HCT116 (cell line): ENCODE data around the gene INPP1. TPM values are rescaled to one million over a fixed set of nuclear protein-coding genes. Genes with fewer than 3 reads are reported as not detected.
"Not testable (repeated sequence)": the region's sequence is repeated elsewhere in the genome, so short reads cannot be mapped to it uniquely, and the experiment has no call there.

Experiments
- ATAC-seq: fragments of 200-7000 bp; cut with Tn5 transposase; 2 replicates; pipeline ENCODE4 v1.9.1; 2020; ENCODE audit warnings: mild to moderate bottlenecking, moderate library complexity
- BruUV-seq: library from RNA; stranded (reverse); fragments of 400-500 nt; replicated peaks from 2 replicates; lab custom pipeline; 2021; lab: Mats Ljungman, UMichigan
- CTCF ChIA-PET: fragments of 300-600 bp; sonication (Branson Sonifier 250); formaldehyde crosslinking; loops from one replicate; lab custom pipeline; 2021; ENCODE audit warnings: antibody characterized with exemption; lab: Charles Lee
- POLR2A ChIA-PET: fragments of 300-600, 350-600 bp; sonication (Branson Sonifier 250); formaldehyde crosslinking; loops from one replicate; lab custom pipeline; 2021; ENCODE audit warnings: antibody characterized with exemption; lab: Charles Lee
- RAD21 ChIA-PET, 2 experiments: fragments of 300-600 bp; sonication (Branson Sonifier 250); formaldehyde crosslinking; loops; one replicate each; lab custom pipeline; 2023; ENCODE audit warnings: low total read pairs in 2 of 2; ENCODE audit not compliant: uncharacterized antibody in 2 of 2, unreplicated experiment in 2 of 2, low non-redundant PET in 1 of 2; lab: Charles Lee
- DNase-seq: peaks from one replicate; pipeline ENCODE4 v3.0.0-alpha.2; 2010; ENCODE audit warnings: low read depth, low spot score
- H2AFZ ChIP-seq: fragments of 200-600 bp; shearing (Covaris generic), sonication (generic); 2 replicates; pipeline ENCODE4 v1.6.1; 2017; ENCODE audit warnings: low read depth, mixed run types, mixed read lengths, antibody characterized with exemption, low read length; ENCODE audit not compliant: poor library complexity, severe bottlenecking
- H3K27ac ChIP-seq: 2 replicates; pipeline ENCODE4 v1.5.1; 2012; ENCODE audit warnings: low read depth, low read length
- H3K27me3 ChIP-seq: fragments of 200-600 bp; sonication (generic); 2 replicates; pipeline ENCODE4 v1.6.1; 2016; ENCODE audit warnings: mixed run types, low read length, mixed read lengths; ENCODE audit not compliant: insufficient read depth
- H3K36me3 ChIP-seq, 2 experiments: fragments of 200-500 bp in 1 of 2; fragments of 200-600 bp in 1 of 2; sonication (Bioruptor generic) in 1 of 2; sonication (generic) in 1 of 2; 2 replicates each; pipeline versions ENCODE4 v1.5.1 to v1.6.1; 2014 to 2016; ENCODE audit warnings: low read length in 2 of 2, inconsistent platforms in 1 of 2, mixed read lengths in 1 of 2, mixed run types in 1 of 2; ENCODE audit not compliant: insufficient read depth in 2 of 2, control insufficient read depth in 1 of 2
- H3K4me1 ChIP-seq, 2 experiments: fragments of 200-600 bp in 1 of 2; sonication (generic) in 1 of 2; 2 replicates each; pipeline versions ENCODE4 v1.5.1 to v1.6.1; 2012 to 2017; ENCODE audit warnings: low read length in 2 of 2, inconsistent platforms in 1 of 2, mild to moderate bottlenecking in 1 of 2, mixed read lengths in 1 of 2, mixed run types in 1 of 2, moderate library complexity in 1 of 2; ENCODE audit not compliant: insufficient read depth in 2 of 2, control insufficient read depth in 1 of 2
- H3K4me2 ChIP-seq: fragments of 200-600 bp; sonication (generic); 2 replicates; pipeline ENCODE4 v1.6.1; 2017; ENCODE audit warnings: mixed run types, low read length, mixed read lengths
- H3K4me3 ChIP-seq, 2 experiments: fragments of 200-600 bp in 1 of 2; sonication (generic) in 1 of 2; replicated peaks in 1 of 2; 2 replicates each; pipeline ENCODE4 v1.5.1; 2011 to 2016; ENCODE audit warnings: low read length in 2 of 2, control low read depth in 1 of 2, low read depth in 1 of 2, mild to moderate bottlenecking in 1 of 2, mixed read lengths in 1 of 2, mixed run types in 1 of 2
- H3K79me2 ChIP-seq: fragments of 200-600 bp; sonication (generic); 2 replicates; pipeline ENCODE4 v1.6.1; 2017; ENCODE audit warnings: mild to moderate bottlenecking, mixed run types, low read length, moderate library complexity, mixed read lengths; ENCODE audit not compliant: insufficient read depth
- H3K9ac ChIP-seq: fragments of 200-600 bp; sonication (generic); 2 replicates; pipeline ENCODE4 v1.6.1; 2016; ENCODE audit warnings: low read length, mixed read lengths
- H3K9me2 ChIP-seq: fragments of 200-600 bp; sonication (generic), shearing (Covaris generic); 2 replicates; pipeline ENCODE4 v1.6.1; 2017; ENCODE audit warnings: mixed run types, mild to moderate bottlenecking, moderate library complexity; ENCODE audit not compliant: insufficient read depth
- H3K9me3 ChIP-seq, 2 experiments: fragments of 200-500 bp in 1 of 2; fragments of 200-600 bp in 1 of 2; sonication (Bioruptor generic) in 1 of 2; sonication (generic) in 1 of 2; 2 replicates each; pipeline ENCODE4 v1.6.1; 2014 to 2017; ENCODE audit warnings: low read length in 2 of 2, mixed read lengths in 2 of 2, inconsistent platforms in 1 of 2, low read depth in 1 of 2, mild to moderate bottlenecking in 1 of 2, mixed run types in 1 of 2, moderate library complexity in 1 of 2; ENCODE audit not compliant: control insufficient read depth in 1 of 2, insufficient read depth in 1 of 2
- H4K20me1 ChIP-seq: fragments of 200-600 bp; sonication (generic), shearing (Covaris generic); 2 replicates; pipeline ENCODE4 v1.6.1; 2017; ENCODE audit warnings: mixed run types, mild to moderate bottlenecking, moderate library complexity; ENCODE audit not compliant: insufficient read depth
- CTCF ChIP-seq, 3 experiments: fragments of 200-600 bp in 1 of 3; sonication (generic) in 1 of 3; IDR thresholded peaks in 2 of 3; conservative IDR thresholded peaks in 1 of 3; 2 replicates each; pipeline ENCODE4 v1.5.1; 2012 to 2017; ENCODE audit warnings: low read depth in 2 of 3, low read length in 2 of 3, antibody characterized with exemption in 1 of 3, borderline replicate concordance in 1 of 3, control low read depth in 1 of 3, mild to moderate bottlenecking in 1 of 3, mixed read lengths in 1 of 3, mixed run types in 1 of 3, moderate library complexity in 1 of 3; ENCODE audit not compliant: insufficient read depth in 1 of 3
- EZH2 ChIP-seq: fragments of 200-600 bp; sonication (generic); IDR thresholded peaks from 2 replicates; pipeline ENCODE4 v1.6.1; 2017; ENCODE audit warnings: antibody characterized with exemption, mixed run types
- FOSL1 ChIP-seq: IDR thresholded peaks from 2 replicates; pipeline ENCODE4 v1.6.1; 2012; ENCODE audit warnings: low read depth
- JUND ChIP-seq: IDR thresholded peaks from 2 replicates; pipeline ENCODE4 v1.6.1; 2012
- YY1 ChIP-seq: IDR thresholded peaks from 2 replicates; pipeline ENCODE4 v1.6.1; 2011; ENCODE audit warnings: low read length, low read depth, moderate library complexity, mild to moderate bottlenecking; ENCODE audit not compliant: insufficient replicate concordance; ENCODE audit errors: extremely low read depth
- ZNF274 ChIP-seq: fragments of 200-500 bp; sonication (Bioruptor generic); IDR thresholded peaks from 2 replicates; pipeline ENCODE4 v1.6.1; 2014; ENCODE audit warnings: mild to moderate bottlenecking, low read depth, low read length, inconsistent platforms
- intact Hi-C: fragments of 100-400 bp; cut with micrococcal nuclease; formaldehyde crosslinking; loops from 2 replicates; pipeline ENCODE4 v1.10.0; 2022
- total RNA-seq: library from RNA; stranded (reverse); gene quantifications from one replicate; pipeline ENCODE4 v1.2.1, GENCODE V29; 2021; ENCODE audit not compliant: unreplicated experiment

The INPP1 gene
- total RNA-seq, 1 experiment from 2014 or later = 19.6 TPM

- H3K4me3 ChIP-seq = no peak overlapping the region
- BruUV-seq = no TSS peak
- no peaks in the 10 kb centered on the region for H3K27me3 ChIP-seq
- no peak for ATAC-seq
- CTCF ChIA-PET = interaction anchor here (1.0 kb wide), 1 partner anchor 223 kb away, joined by 4 read pairs; no protein-coding TSS in a partner anchor
- intact Hi-C loops = loop anchor here (10.0 kb wide), 2 partner anchors 517 to 647 kb away; partner anchors contain the start of gene ASNSD1
- H3K4me1 ChIP-seq = peaks cover 17 to 19% of the 10 kb centered on the region in 2 experiments
- TF ChIP-seq EZH2 (no peak), CTCF (IDR thresholded peaks at IDR 0.05 in 2 of 3, conservative IDR thresholded peaks at IDR 0.05 in 1 of 3; ENCODE audit: borderline replicate concordance in 1 of 3, insufficient read depth in 1 of 3, low read depth in 2 of 3, low read length in 2 of 3) (no peak), ZNF274 (no peak), YY1 (no peak)
- TF ChIP-seq, all 23 proteins: peak for 0
- Histone ChIP-seq H2AFZ (no peak overlapping the region), H4K20me1 (no peaks in the 10 kb centered on the region), H3K9me3 (no peaks in the 10 kb centered on the region), H3K9ac (no peak overlapping the region), H3K9me2 (no peaks in the 10 kb centered on the region), H3K79me2 (peaks cover 43% of the 10 kb centered on the region), H3K36me3 (peaks cover 0 to 3% of the 10 kb centered on the region in 2 experiments; a peak in 2 of 4 replicates), H3K4me2 (peak overlapping the region; percentile 45), H3K27ac (no peak overlapping the region)
- RAD21 ChIA-PET = no interaction called here
- DNase-seq = no peak
- POLR2A ChIA-PET = no interaction called here
Observed at GRCh38 chr2:190311893-190312634, 31.3 kb upstream of the INPP1 start.

- RAD21 ChIA-PET, DNase-seq, POLR2A ChIA-PET, H3K9me3 ChIP-seq, H3K27ac ChIP-seq, H3K9ac ChIP-seq, H4K20me1 ChIP-seq, H2AFZ ChIP-seq, H3K36me3 ChIP-seq, H3K27me3 ChIP-seq, BruUV-seq, H3K4me3 ChIP-seq, H3K9me2 ChIP-seq: not testable (repeated sequence)
- Histone ChIP-seq H3K4me1 (peaks cover 17 to 19% of the 10 kb centered on the region in 2 experiments), H3K79me2 (peaks cover 49% of the 10 kb centered on the region), H3K4me2 (peak overlapping the region; percentile 45)
- ATAC-seq = peak; percentile 73
- peak; percentile 51 for TF ChIP-seq JUND
- peak; percentile 37; the same call in 1 of the 2 replicates for TF ChIP-seq FOSL1
- intact Hi-C loops = loop anchor here (10.0 kb wide), 2 partner anchors 518 to 648 kb away; partner anchors contain the start of gene ASNSD1
- CTCF ChIA-PET = interaction anchor here (1.0 kb wide), 1 partner anchor 224 kb away, joined by 4 read pairs; no protein-coding TSS in a partner anchor
Observed at GRCh38 chr2:190312635-190313025, 30.8 kb upstream of the INPP1 start.
